ENCODE data around the gene PTGDS.

The PTGDS gene

DNA sequence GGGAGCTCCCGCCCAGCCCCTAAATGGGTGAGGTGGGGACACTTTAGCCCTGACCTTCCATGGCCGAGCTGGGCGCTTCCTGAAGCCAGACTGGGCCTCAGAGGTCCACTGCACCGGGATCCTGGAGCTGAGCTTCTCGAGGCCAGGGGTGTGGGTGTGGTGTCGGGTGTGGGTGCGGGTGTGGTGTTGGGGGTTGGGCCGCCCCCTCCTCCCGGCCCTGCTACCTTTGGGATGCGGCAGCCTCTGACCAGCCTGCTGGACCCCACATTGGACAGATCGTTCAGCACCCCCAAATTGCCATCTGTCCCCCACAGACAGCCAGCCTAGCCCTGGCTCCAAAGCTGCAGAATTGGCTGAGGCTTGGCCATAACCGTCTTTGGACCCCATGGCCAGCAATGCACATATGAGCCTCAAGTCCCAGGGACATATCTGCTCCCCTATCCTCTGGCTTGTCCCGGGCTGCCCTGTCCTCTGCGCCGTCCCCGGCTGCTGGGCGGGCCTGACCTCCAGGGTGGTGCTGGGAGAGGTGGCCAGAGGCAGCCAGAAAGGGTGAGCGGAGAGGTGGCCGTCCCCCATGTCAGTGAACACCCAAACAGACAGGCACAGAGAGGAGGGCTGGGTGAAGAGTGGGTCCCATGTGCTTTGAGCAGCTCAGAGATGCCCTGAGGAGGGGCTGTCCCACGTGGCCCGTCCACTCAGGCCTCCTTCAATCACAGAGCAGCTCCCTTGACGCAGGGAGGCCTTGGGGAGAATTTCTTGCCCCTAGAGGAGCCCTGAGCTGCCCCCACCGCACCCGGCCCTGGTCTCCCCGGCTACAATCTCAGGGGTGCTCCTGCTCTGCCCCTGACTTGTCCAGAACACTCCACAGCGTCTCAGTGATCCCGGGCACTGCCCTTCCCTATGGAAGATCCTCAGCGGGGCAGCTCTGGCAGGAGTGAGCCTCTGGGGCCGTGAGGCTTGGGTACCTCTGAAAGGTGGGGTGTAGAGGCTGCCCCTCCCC lies 3.4 kb upstream of the PTGDS start:
- no peak overlapping the region for H3K27ac Mint-ChIP-seq
- H3K4me1 Mint-ChIP-seq: no peaks in the 10 kb centered on the region
- no peaks in the 10 kb centered on the region for H3K9me3 Mint-ChIP-seq
- H3K36me3 Mint-ChIP-seq: no peaks in the 10 kb centered on the region
- no peak for ATAC-seq
- H3K27me3 Mint-ChIP-seq: peaks cover 62% of the 10 kb centered on the region
- no peak overlapping the region for H3K4me3 Mint-ChIP-seq

DNA sequence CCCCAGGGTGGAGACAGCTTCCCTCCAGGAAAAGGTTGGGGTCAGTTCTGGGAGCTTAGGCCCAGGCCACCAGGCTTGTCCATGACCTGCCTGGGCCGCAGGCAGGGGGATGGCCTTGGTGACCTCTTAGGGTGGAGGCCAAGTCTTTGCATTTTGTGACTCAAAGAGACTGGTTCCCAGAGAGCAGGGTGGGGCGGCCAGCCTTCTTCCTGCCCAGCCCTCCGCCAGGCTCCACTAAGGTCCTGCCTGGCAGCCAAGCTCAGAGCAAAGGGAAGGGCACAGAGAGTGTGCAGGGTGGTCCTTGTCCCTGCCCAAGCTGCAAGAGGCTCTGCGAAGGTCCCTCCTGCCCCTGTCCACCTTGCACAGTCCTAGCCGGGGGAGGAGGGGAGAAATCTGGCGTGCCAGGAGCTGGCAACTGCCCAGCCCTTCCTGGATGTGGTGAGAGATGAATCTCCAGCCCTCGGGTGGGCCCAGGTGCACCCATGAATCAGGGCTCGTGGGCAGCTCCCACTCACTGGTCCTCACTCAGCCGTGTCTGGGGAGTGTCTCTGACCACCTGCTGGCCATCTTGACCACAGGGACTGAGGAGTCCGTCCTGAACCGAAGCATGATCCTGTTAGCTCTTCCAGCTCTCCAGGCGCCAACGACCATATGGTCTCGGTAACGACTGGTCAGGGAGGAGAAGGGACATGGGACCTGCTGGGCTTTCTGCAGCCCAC lies 2.3 kb upstream of the PTGDS start:
- no peak overlapping the region for H3K4me3 Mint-ChIP-seq
- H3K4me1 Mint-ChIP-seq: no peaks in the 10 kb centered on the region
- peaks cover 55% of the 10 kb centered on the region for H3K27me3 Mint-ChIP-seq
- H3K9me3 Mint-ChIP-seq: no peaks in the 10 kb centered on the region
- no peak overlapping the region for H3K27ac Mint-ChIP-seq
- ATAC-seq: no peak
- no peaks in the 10 kb centered on the region for H3K36me3 Mint-ChIP-seq

DNA sequence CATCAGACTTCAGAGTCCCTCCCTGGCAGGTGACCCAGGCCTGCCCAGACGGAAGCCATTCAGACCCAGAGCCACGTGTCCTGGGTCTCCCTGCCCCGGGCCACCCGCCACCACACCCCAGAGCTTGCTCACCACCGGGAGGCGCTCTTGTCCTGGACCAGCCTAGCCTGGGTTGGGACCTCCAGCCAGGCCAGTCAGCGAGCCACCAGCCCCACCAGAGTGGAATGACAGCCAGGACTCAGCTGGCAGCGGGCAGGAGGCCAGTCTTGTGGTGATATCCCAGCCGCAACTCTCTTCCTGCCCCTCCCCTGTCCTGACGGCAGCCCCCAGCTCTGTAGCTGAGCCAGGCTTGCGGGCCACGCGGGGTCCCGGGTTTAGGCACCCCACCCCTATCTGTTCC lies 1.7 kb upstream of the PTGDS start:
- H3K36me3 Mint-ChIP-seq: no peaks in the 10 kb centered on the region
- no peak overlapping the region for H3K27ac Mint-ChIP-seq
- no peaks in the 10 kb centered on the region for H3K4me1 Mint-ChIP-seq
- no peak for ATAC-seq
- H3K4me3 Mint-ChIP-seq: no peak overlapping the region
- H3K9me3 Mint-ChIP-seq: no peaks in the 10 kb centered on the region
- H3K27me3 Mint-ChIP-seq: peaks cover 55% of the 10 kb centered on the region

DNA sequence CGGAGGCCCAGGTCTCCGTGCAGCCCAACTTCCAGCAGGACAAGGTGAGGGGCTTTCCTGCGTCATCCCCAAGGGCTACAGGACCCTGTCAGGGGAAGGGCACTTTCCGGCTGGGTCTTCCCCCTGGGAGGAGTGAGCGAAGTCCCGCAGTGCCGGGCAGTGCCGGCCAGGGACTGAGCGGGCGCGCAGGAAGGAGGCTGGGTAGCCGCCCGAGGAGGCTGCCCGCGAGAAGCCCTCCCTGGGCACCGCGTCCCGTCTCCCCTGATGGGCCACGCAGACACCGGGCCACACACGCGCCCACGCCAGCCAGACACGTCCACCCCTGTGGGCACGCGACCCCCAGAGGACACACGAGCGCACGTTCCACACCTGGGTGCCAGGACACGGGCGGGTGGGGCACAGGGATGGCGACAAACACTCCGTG lies 357 bp downstream of the PTGDS start:
- ATAC-seq: no peak
- Mint-ChIP-seq H3K4me3 (no peak overlapping the region), H3K9me3 (no peaks in the 10 kb centered on the region)

DNA sequence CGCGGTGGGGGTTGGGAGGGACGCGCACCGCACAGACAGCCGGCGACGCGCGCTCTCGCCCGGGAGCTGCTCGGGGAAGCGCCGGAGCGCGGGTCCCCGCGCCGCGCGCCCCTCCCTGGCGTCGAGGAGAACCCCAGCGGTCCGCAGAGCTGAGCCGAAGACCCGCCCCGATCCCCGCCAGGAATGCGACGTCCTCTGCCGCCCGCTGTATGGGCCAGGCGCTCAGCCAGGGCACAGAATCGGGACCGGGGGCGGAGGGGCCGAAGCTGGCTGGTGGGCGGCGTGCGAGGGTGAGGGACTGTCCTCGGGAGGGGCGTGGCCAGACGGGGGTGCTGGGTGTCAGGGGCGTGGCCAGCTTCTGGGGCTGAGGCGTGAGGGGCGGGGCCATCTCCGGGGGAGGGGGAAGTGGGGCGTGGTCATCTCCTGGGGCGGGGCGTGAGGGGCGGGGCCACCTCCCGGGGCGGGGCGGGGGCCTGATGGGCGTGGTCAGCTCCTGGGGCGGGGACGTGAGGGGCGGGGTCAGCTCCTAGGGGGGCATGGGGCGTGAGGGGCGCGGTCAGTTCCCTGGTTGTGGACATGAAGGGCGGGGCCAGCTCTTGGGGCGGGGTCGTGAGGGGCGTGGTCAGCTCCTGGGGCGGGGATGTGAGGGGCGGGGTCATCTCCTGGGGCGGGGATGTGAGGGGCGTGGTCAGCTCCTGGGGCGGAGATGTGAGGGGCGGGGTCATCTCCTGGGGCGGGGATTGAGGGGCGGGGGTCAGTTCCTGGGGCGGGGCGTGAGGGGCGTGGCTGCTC lies 965 bp downstream of the PTGDS start:
- Mint-ChIP-seq H3K36me3 (no peaks in the 10 kb centered on the region), H3K9me3 (no peaks in the 10 kb centered on the region), H3K27ac (no peak overlapping the region), H3K27me3 (peaks cover 63% of the 10 kb centered on the region), H3K4me1 (no peaks in the 10 kb centered on the region), H3K4me3 (no peak overlapping the region)
- no peak for ATAC-seq

More for the DNA sequence above, 357 bp downstream of the PTGDS start:
- Mint-ChIP-seq H3K27me3 (peaks cover 63% of the 10 kb centered on the region), H3K36me3 (no peaks in the 10 kb centered on the region), H3K4me1 (no peaks in the 10 kb centered on the region), H3K27ac (no peak overlapping the region)

DNA sequence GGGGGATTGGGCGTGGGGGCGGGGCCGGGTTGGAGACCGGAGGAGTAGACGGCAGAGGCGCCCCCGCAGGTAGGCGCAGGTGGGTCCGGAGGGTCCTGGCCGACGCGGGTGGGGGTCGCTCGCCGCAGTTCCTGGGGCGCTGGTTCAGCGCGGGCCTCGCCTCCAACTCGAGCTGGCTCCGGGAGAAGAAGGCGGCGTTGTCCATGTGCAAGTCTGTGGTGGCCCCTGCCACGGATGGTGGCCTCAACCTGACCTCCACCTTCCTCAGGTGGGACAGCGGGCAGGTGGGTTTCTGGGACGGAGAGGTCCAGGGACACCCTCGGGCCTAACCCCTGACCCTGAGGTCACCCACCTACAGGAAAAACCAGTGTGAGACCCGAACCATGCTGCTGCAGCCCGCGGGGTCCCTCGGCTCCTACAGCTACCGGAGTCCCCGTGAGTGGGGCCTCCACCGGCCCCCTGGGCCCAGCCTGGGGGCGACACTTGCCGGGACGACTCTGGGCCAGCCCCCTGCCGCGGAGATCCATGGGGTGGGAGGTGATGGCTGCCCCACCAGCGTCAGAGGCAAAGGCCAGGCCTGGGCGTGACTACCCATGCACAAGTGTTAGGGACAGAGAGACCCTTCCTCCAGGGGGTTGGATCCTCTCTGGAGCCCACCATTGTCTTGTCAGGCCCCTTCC lies 1.7 kb downstream of the PTGDS start:
- H3K4me3 Mint-ChIP-seq: no peak overlapping the region
- ATAC-seq: no peak
- no peaks in the 10 kb centered on the region for H3K4me1 Mint-ChIP-seq
- no peaks in the 10 kb centered on the region for H3K9me3 Mint-ChIP-seq
- peaks cover 70% of the 10 kb centered on the region for H3K27me3 Mint-ChIP-seq
- H3K27ac Mint-ChIP-seq: no peak overlapping the region
- no peaks in the 10 kb centered on the region for H3K36me3 Mint-ChIP-seq

DNA sequence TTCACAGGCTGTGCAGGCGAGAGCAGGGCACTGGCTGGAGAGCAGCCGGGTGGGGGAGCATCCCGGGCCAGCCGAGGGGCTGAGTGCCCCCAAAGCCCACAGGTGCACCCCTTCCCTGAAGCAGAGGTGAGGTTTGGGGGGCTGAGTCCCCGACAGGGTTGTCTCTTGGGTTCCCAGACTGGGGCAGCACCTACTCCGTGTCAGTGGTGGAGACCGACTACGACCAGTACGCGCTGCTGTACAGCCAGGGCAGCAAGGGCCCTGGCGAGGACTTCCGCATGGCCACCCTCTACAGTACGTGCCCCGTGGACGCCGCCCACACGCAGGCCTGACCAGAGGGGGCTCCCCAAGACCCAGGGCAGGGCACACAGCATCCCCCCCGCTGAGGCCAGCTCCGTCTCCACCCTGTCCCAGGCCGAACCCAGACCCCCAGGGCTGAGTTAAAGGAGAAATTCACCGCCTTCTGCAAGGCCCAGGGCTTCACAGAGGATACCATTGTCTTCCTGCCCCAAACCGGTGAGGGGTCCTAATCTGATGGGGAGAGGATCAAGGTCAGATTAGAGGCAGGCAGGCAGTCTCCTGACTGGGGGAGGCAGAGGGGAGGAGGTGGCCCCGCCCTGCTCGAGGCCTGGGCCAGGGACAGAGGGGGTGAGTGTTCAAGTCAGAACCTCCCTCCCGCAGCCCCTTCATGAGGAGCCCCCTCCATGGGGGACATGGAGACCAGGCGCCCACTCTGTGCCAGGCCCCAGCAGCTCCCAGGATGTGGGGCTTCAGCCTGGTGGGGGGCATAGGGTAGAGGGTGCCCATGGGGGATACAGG lies 2.7 kb downstream of the PTGDS start:
- Mint-ChIP-seq H3K4me1 (no peaks in the 10 kb centered on the region), H3K27ac (no peak overlapping the region), H3K36me3 (no peaks in the 10 kb centered on the region)

DNA sequence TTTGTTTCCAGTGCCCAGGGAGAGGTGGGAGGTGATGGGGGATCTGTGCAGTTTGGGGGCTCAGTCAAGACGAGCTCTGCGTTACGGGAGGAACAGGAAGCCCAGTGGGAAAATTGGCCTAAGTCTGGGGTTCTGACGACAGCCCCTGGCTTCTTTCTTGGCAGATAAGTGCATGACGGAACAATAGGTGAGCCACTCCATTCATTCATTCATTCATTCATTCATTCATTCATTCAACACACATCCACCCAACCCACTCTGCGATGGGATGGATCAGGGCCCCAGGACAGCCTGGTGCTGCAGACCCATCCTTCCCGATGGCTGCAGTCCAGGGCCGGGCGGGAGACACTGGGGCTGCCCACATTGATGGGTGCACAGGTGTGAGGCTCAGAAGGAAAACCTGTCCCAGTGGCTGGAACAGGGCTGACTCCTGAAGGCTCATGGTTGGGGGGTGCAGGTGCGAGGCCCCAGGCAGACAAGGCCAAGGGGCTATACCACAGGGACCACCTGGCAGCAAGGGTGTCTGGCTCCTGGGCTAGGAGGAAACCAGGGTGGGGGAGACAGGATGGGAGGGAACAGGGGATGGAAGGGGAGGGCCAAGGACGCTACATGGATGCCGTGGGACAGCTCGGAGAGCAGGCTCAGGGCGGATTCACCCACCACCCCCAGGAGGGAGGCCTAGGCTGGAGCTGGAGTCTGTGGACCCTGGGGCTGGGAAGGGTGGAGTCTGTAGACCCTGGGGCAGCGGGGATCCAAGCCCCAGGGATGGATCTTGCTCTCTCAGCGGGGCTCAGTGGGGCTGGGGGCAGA lies 3.6 kb downstream of the PTGDS start:
- no peaks in the 10 kb centered on the region for H3K9me3 Mint-ChIP-seq
- no peak for ATAC-seq
- peaks cover 71% of the 10 kb centered on the region for H3K27me3 Mint-ChIP-seq
- H3K4me3 Mint-ChIP-seq: no peak overlapping the region
- no peak overlapping the region for H3K27ac Mint-ChIP-seq
- H3K4me1 Mint-ChIP-seq: no peaks in the 10 kb centered on the region
- H3K36me3 Mint-ChIP-seq: no peaks in the 10 kb centered on the region

More for the DNA sequence above, 2.7 kb downstream of the PTGDS start:
- no peak for ATAC-seq
- peaks cover 79% of the 10 kb centered on the region for H3K27me3 Mint-ChIP-seq
- H3K9me3 Mint-ChIP-seq: no peaks in the 10 kb centered on the region
- H3K4me3 Mint-ChIP-seq: no peak overlapping the region

DNA sequence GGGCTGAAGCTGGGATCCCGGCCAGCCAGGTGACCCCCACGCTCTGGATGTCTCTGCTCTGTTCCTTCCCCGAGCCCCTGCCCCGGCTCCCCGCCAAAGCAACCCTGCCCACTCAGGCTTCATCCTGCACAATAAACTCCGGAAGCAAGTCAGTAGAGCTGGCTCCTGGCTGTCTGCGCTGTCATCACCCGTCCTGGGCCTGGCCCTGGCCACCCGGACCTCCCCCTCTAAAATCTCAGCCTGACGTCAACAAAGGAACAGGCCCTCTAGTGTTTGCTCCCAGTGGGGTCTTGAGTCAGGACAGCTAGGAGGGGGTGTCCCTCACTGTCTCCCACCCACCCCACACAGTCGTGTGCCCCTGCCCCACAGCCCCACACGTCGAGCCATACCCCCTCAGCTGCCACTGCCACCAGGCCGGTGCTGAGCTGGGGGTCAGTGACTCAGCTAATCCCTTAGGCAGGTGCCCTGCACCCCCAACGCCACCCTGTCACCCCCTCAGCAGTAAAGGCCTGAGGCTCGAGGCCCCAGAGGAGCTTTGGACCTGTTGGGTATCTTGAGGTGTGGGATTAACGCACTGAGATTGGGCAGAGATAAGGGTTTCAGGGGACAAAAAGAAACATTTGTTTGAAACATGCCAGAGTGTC lies 4.4 kb downstream of the PTGDS start:
- H3K4me1 Mint-ChIP-seq: no peaks in the 10 kb centered on the region
- H3K36me3 Mint-ChIP-seq: no peaks in the 10 kb centered on the region
- H3K4me3 Mint-ChIP-seq: no peak overlapping the region
- no peak for ATAC-seq
- H3K27ac Mint-ChIP-seq: no peak overlapping the region
- H3K27me3 Mint-ChIP-seq: peaks cover 67% of the 10 kb centered on the region
- no peaks in the 10 kb centered on the region for H3K9me3 Mint-ChIP-seq

DNA sequence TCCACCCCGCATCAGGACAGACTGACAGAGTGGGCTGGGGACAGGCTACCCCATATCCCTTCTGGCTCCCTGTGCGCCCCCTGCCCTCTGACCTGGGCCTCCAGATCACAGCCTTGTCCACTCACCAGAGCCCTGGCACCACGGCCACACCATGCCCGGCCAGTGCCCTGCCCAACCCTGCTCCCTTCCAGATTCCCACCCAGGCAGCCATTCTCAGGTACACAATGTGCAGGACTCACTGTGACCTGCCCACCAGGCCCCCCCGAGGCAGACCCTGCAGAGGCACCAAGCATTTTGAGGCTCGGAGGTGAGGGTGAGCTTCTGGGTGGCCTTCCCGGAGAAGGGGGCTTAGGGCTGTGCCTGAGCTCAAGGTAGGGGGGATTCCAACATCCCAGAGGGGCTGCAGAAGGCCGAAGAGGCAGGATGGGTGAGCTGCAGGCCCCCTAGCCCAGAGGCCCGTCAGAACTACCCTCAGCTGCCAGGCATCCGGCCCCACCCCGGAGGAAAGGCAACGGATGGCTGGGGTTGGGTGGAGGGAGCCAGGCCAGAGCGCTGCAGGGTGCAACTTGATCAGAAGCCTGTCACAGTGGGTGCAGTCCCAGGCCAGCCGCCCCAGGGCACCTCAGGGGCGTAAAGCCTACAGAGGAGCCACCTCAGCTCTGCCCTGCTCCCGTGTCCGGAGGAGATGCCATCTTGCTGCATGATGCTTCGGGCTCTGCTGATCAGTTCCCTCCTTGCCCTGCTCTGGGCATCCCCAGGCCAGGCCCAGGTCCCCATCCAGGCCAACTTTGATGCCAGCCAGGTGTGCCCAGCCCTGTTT lies 5.1 kb downstream of the PTGDS start, which contains the start of gene LCNL1:
Gene LCNL1, plus strand, starts transcription at position 762 of the 820 bp plus-strand sequence. CDS start 594 bp downstream, outside the sequence.
- no peak for ATAC-seq
- no peak within 1 kb of the TSS for H3K27ac Mint-ChIP-seq
- H3K4me3 Mint-ChIP-seq: no peak within 1 kb of the TSS
- no peaks in the 10 kb centered on the region for H3K36me3 Mint-ChIP-seq
- no peaks in the 10 kb centered on the region for H3K9me3 Mint-ChIP-seq
- no peaks in the 10 kb centered on the region for H3K4me1 Mint-ChIP-seq
- H3K27me3 Mint-ChIP-seq: peaks cover 67% of the 10 kb centered on the region

DNA sequence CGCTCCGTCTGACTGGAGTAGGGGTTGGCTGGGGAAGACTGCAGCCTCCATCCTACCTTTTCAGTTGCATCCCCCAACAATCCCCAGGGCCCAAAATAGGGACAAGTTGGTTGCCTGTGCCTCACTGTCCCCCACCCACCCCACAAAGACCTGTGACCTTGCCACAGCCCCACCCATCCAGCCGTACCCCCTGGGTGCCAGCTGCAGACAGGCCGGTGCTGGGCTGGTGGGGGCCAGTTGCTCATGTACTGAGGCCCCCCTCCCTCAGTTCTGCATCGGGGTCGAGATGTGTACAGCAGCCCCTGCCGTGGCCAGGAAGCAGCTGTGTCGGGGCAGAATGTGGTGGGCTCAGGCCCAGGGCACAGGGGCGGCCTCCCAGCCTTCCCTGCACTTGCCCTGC lies 5.9 kb downstream of the PTGDS start:
- ATAC-seq: no peak
- H3K4me3 Mint-ChIP-seq: no peak overlapping the region
- peaks cover 71% of the 10 kb centered on the region for H3K27me3 Mint-ChIP-seq
- peaks cover 5% of the 10 kb centered on the region for H3K36me3 Mint-ChIP-seq
- no peaks in the 10 kb centered on the region for H3K9me3 Mint-ChIP-seq
- H3K27ac Mint-ChIP-seq: no peak overlapping the region
- H3K4me1 Mint-ChIP-seq: no peaks in the 10 kb centered on the region

DNA sequence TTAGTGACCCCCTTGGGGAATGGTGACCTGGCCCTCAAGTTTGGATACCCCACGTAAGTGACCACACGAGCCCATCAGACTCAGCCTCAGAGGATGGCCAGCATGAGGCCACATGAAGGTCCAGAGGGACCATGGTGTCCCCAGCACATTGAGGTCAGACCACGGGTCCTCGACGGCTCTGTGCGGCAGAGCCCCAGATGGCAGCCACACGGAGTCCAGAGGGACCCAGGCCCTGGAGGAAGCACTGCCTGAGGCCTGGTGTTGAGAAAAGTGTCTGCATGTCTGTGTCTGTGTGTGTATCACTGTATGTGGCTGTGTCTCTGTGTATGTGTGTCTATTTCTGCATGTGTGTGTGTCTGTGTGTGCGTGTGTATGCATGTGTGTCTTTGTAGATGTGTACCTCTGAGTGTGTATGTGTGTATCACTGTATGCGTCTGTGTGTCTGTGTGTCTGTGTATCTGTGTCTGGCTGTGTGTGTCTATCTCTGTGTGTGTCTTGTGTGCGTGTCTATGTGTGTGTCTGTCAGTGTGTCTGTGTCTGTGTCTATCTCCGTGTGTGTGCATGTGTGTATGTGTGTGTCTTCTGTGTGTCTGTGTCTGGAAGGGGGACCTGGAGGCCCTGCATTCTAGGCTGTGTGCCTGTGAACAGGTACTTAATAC lies 6.5 kb downstream of the PTGDS start:
- no peak overlapping the region for H3K27ac Mint-ChIP-seq

More for the DNA sequence above, 6.5 kb downstream of the PTGDS start:
- Mint-ChIP-seq H3K36me3 (peaks cover 5% of the 10 kb centered on the region), H3K4me1 (no peaks in the 10 kb centered on the region), H3K9me3 (no peaks in the 10 kb centered on the region), H3K4me3 (no peak overlapping the region), H3K27me3 (peaks cover 73% of the 10 kb centered on the region)
- no peak for ATAC-seq

All from stimulated activated memory B cell treated with anti-CD40 and anti-IgM and Interleukin-4, amounts not matched to agents 10 μg/mL and 1 μg/mL and 100 μg/mL, for 72 hours (primary cell).